MCF 10A (cell line): ENCODE data around the gene SLIT3. TPM values are rescaled to one million over a fixed set of nuclear protein-coding genes. Genes with fewer than 3 reads are reported as not detected.

ENCODE experiments used
- BruUV-seq: library from RNA; stranded (reverse); fragments of 400-500 nt; replicated peaks from 2 replicates; lab custom pipeline; 2021; lab: Mats Ljungman, UMichigan
- CTCF ChIA-PET: fragments of 300-600 bp; sonication (Branson Sonifier 250); formaldehyde crosslinking; extraction: SDS; loops from one replicate; lab custom pipeline; 2021; ENCODE audit warnings: antibody characterized with exemption, inconsistent platforms; lab: Yijun Ruan, JAX
- POLR2A ChIA-PET: fragments of 300-600, 350-650 bp; sonication (Branson Sonifier 250); formaldehyde crosslinking; extraction: SDS; loops from one replicate; lab custom pipeline; 2020; ENCODE audit warnings: antibody characterized with exemption, inconsistent platforms; lab: Yijun Ruan, JAX
- DNase-seq: peaks from one replicate; pipeline ENCODE4 v3.0.0-alpha.2; 2018; ENCODE audit not compliant: unreplicated experiment
- H3K27ac Mint-ChIP-seq: one replicate; pipeline ENCODE4 v1.8.0; 2022; ENCODE audit warnings: mild to moderate bottlenecking, low read depth, mixed read lengths; ENCODE audit not compliant: unreplicated experiment
- H3K27me3 Mint-ChIP-seq: one replicate; pipeline ENCODE4 v1.8.0; 2022; ENCODE audit warnings: mixed read lengths; ENCODE audit not compliant: insufficient read depth, unreplicated experiment
- H3K36me3 Mint-ChIP-seq: one replicate; pipeline ENCODE4 v1.8.0; 2022; ENCODE audit warnings: mild to moderate bottlenecking, moderate library complexity, mixed read lengths; ENCODE audit not compliant: insufficient read depth, unreplicated experiment
- H3K4me1 Mint-ChIP-seq: one replicate; pipeline ENCODE4 v1.8.0; 2022; ENCODE audit warnings: mixed read lengths; ENCODE audit not compliant: insufficient read depth, unreplicated experiment
- H3K4me3 Mint-ChIP-seq: one replicate; pipeline ENCODE4 v1.8.0; 2022; ENCODE audit warnings: mild to moderate bottlenecking, moderate library complexity, mixed read lengths; ENCODE audit not compliant: unreplicated experiment
- H3K9me3 Mint-ChIP-seq: one replicate; pipeline ENCODE4 v1.8.0; 2022; ENCODE audit warnings: mixed read lengths; ENCODE audit not compliant: unreplicated experiment
- intact Hi-C: fragments of 100-400 bp; cut with micrococcal nuclease; formaldehyde crosslinking; loops from 2 replicates; pipeline ENCODE4 v1.14.1; 2022
- total RNA-seq: library from RNA; stranded (reverse); gene quantifications from 2 replicates; pipeline ENCODE4 v1.2.3, GENCODE V29; 2022
- TF ChIP-seq, protein P1 (sequence below): fragments of 200-600 bp; IDR thresholded peaks from one replicate; pipeline ENCODE4 v1.8.0; 2022; ENCODE audit warnings: antibody characterized with exemption, mild to moderate bottlenecking; ENCODE audit not compliant: unreplicated experiment

The SLIT3 gene
- total RNA-seq, 1 experiment from 2014 or later = 0.89 TPM

DNA sequence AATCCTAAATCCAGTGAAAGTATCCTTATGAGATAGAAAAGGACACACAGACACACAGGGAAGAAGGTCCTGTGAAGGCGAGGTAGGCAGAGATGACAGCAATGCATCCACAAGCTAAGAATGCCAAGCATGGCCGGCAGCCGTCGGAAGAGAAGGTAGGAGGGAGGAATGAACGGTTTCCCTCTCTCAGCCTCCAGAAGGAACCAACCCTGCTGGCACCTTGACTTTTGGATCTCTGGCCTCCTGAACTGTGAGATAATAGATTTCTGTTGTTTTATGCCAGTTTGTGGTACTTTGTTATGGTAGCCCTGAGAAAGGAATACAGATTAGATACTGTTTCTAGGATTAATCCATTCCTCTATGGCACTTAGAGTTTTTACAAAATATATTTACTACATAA, 645.6 kb downstream of the SLIT3 start:
- Mint-ChIP-seq H3K27me3 (no peaks in the 10 kb centered on the region), H3K4me1 (peaks cover 41% of the 10 kb centered on the region), H3K36me3 (no peaks in the 10 kb centered on the region), H3K9me3 (no peaks in the 10 kb centered on the region), H3K4me3 (no peak overlapping the region), H3K27ac (peak overlapping the region; percentile 6)
- CTCF ChIA-PET = interaction anchor here (3.0 kb wide), 1 partner anchor 8 kb away, joined by 14 read pairs; no protein-coding TSS in a partner anchor
- BruUV-seq = no TSS peak
- intact Hi-C loops = no loop called here
- TF ChIP-seq, protein P1, sequence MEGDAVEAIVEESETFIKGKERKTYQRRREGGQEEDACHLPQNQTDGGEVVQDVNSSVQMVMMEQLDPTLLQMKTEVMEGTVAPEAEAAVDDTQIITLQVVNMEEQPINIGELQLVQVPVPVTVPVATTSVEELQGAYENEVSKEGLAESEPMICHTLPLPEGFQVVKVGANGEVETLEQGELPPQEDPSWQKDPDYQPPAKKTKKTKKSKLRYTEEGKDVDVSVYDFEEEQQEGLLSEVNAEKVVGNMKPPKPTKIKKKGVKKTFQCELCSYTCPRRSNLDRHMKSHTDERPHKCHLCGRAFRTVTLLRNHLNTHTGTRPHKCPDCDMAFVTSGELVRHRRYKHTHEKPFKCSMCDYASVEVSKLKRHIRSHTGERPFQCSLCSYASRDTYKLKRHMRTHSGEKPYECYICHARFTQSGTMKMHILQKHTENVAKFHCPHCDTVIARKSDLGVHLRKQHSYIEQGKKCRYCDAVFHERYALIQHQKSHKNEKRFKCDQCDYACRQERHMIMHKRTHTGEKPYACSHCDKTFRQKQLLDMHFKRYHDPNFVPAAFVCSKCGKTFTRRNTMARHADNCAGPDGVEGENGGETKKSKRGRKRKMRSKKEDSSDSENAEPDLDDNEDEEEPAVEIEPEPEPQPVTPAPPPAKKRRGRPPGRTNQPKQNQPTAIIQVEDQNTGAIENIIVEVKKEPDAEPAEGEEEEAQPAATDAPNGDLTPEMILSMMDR = no peak
- POLR2A ChIA-PET = interaction anchor here (2.1 to 6.5 kb wide), 3 partner anchors 8 to 80 kb away, joined by 16 to 119 read pairs (median 72); partner anchors contain the start of gene PANK3
- no peak for DNase-seq

DNA sequence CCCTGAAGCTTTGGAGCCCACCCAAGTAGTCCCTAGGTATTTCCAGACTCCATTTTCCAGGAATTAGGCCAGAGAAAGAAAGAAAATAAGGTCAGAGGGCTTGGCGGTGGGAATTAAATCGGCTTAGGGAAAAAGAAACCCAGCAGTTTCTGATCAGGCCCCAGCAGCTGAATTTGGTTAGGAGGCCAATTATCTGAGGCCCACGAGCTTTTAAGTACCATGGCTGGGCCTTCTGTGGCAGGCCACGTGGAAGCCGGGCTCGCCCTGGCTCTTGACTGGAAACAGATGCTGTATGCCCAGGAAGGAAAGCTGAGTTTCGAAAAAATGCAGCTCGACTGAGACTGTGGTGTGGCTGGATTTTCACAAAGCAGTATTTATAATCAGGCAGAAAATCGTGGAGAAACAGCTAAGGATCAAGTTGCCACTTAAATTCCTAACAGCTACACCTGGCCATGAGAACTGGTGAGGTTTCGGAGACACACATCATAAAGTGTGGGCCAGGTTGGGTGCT, 646.7 kb downstream of the SLIT3 start:
- intact Hi-C loops = loop anchor here (5.0 kb wide), 1 partner anchor 167 kb away; the partner anchor contains the start of gene RARS1
- TF ChIP-seq, protein P1 = no peak
- CTCF ChIA-PET = interaction anchor here (0.6 to 1.1 kb wide), 5 partner anchors 22 to 86 kb away, joined by 3 to 5 read pairs (median 3); partner anchors contain the start of gene PANK3
- Mint-ChIP-seq H3K27ac (no peak overlapping the region), H3K27me3 (no peaks in the 10 kb centered on the region), H3K4me1 (peaks cover 44% of the 10 kb centered on the region), H3K36me3 (no peaks in the 10 kb centered on the region), H3K4me3 (no peak overlapping the region), H3K9me3 (no peaks in the 10 kb centered on the region)
- no peak for DNase-seq
- POLR2A ChIA-PET = interaction anchor here (6.5 kb wide), 1 partner anchor 75 kb away, joined by 72 read pairs; the partner anchor contains the start of gene PANK3
- BruUV-seq = no TSS peak

DNA sequence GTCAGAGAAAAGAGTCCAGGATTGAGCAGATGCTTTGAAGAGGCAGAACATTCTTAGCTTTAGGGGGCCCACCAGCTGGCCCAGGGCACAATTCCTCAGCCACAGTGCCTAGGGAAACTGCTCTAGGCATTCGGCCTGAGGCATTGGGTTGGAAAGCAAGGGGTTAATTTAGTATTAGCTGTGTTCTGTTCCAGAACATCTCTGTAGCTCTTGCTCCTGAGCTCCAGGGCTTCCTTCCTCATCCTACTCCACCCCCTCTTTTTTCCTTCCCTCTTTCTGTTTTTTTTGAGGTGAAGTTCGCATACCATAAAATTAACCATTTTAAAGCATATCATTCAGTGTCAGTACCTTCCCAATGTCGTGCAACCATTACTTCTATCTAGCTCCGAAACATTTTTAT, 647.3 kb downstream of the SLIT3 start:
- H3K4me1 Mint-ChIP-seq = peaks cover 48% of the 10 kb centered on the region
- H3K9me3 Mint-ChIP-seq = no peaks in the 10 kb centered on the region
- no peaks in the 10 kb centered on the region for H3K36me3 Mint-ChIP-seq
- POLR2A ChIA-PET = interaction anchor here (0.6 to 6.5 kb wide), 3 partner anchors 71 to 79 kb away, joined by 3 to 72 read pairs (median 4); partner anchors contain the start of gene PANK3
- TF ChIP-seq, protein P1 = no peak
- intact Hi-C loops = loop anchor here (5.0 kb wide), 1 partner anchor 166 kb away; the partner anchor contains the start of gene RARS1
- H3K4me3 Mint-ChIP-seq = no peak overlapping the region
- no peak overlapping the region for H3K27ac Mint-ChIP-seq
- no TSS peak for BruUV-seq
- no peaks in the 10 kb centered on the region for H3K27me3 Mint-ChIP-seq
- CTCF ChIA-PET = interaction anchor here (0.6 to 1.0 kb wide), 4 partner anchors 23 to 86 kb away, joined by 3 to 5 read pairs (median 4); partner anchors contain the start of gene PANK3
- DNase-seq = no peak

GRCh38 chr5:168651648-168652047, 649.3 kb downstream of the SLIT3 start:
- POLR2A ChIA-PET = interaction anchor here (0.6 to 2.0 kb wide), 6 partner anchors 71 to 961 kb away, joined by 3 to 5 read pairs (median 3); partner anchors contain the start of genes PANK3 and WWC1
- CTCF ChIA-PET = interaction anchor here (0.6 kb wide), 2 partner anchors 70 to 1731 kb away, joined by 4 read pairs; no protein-coding TSS in a partner anchor

More at GRCh38 chr5:168651648-168652047, 649.3 kb downstream of the SLIT3 start:
- peak overlapping the region; percentile 32 for H3K4me3 Mint-ChIP-seq
- no peaks in the 10 kb centered on the region for H3K9me3 Mint-ChIP-seq
- DNase-seq = peak; percentile 96
- H3K36me3 Mint-ChIP-seq = no peaks in the 10 kb centered on the region
- H3K27ac Mint-ChIP-seq = peak overlapping the region; percentile 89
- H3K4me1 Mint-ChIP-seq = peaks cover 58% of the 10 kb centered on the region
- H3K27me3 Mint-ChIP-seq = no peaks in the 10 kb centered on the region
- TF ChIP-seq, protein P1 = no peak
- intact Hi-C loops = loop anchor here (1.0 to 5.0 kb wide), 2 partner anchors 72 to 164 kb away; partner anchors contain the start of genes PANK3 and RARS1
- no TSS peak for BruUV-seq
